ENCODE results near the gene IRS2.

- TF ChIP-seq CTCF (conservative IDR thresholded peaks at IDR 0.05 in 1 of 2, IDR thresholded peaks at IDR 0.05 in 1 of 2; ENCODE audit: low read depth in 1 of 2, low read length in 2 of 2) (no peak), EZH2 (IDR thresholded peaks at IDR 0.05; ENCODE audit: low read length, missing control alignments) (no peak)
Measured at GRCh38 chr13:109789262-109789661, 2.9 kb upstream of the IRS2 start.

Data from fibroblast of lung (primary cell).